Uterus (tissue), 4 donors: Measurements from ENCODE around the gene ZBTB34. TPM values are rescaled to one million over a fixed set of nuclear protein-coding genes. Genes with fewer than 3 reads are reported as not detected.

Experiments used
- DNase-seq, 2 donors: peaks; one replicate each; pipeline ENCODE4 v3.0.0-alpha.2; 2019 to 2020
- H3K27ac ChIP-seq, 2 donors: fragments of 200-600 bp; sonication (generic); 1 replicate in 1 of 2; 2 replicates in 1 of 2; pipeline ENCODE4 v1.5.1; 2016 to 2018
- H3K27me3 ChIP-seq, 2 donors: fragments of 200-600 bp; sonication (generic); one replicate each; pipeline ENCODE4 v1.5.1; 2018 to 2019; ENCODE audit warnings: control low read depth in 1 of 2
- H3K36me3 ChIP-seq, 2 donors: fragments of 200-600 bp; sonication (generic); one replicate each; pipeline ENCODE4 v1.5.1; 2019; ENCODE audit warnings: control low read depth in 1 of 2
- H3K4me1 ChIP-seq, 2 donors: fragments of 200-600 bp; sonication (generic); one replicate each; pipeline ENCODE4 v1.5.1; 2018 to 2019; ENCODE audit warnings: control low read depth in 1 of 2
- H3K4me3 ChIP-seq, 2 donors: fragments of 200-600 bp; sonication (generic); 1 replicate in 1 of 2; 2 replicates in 1 of 2; pipeline ENCODE4 v1.5.1; 2018 to 2019; ENCODE audit warnings: mild to moderate bottlenecking in 1 of 2
- H3K9me3 ChIP-seq, 2 donors: fragments of 200-600 bp; sonication (generic); one replicate each; pipeline ENCODE4 v1.5.1; 2019; ENCODE audit warnings: control low read depth in 1 of 2
- CTCF ChIP-seq, 4 experiments: fragments of 200-600 bp in 2 of 4; fragments of 450-650 bp in 2 of 4; sonication (generic) in 2 of 4; IDR thresholded peaks; one replicate each; pipeline ENCODE4 v1.5.1; 2016 to 2019; ENCODE audit warnings: antibody characterized with exemption in 4 of 4, mild to moderate bottlenecking in 2 of 4, moderate library complexity in 1 of 4
- POLR2A ChIP-seq, 2 donors: fragments of 450-650 bp; IDR thresholded peaks; one replicate each; pipeline ENCODE4 v1.6.1; 2016; ENCODE audit warnings: antibody characterized with exemption in 2 of 2, mild to moderate bottlenecking in 1 of 2, moderate library complexity in 1 of 2
- intact Hi-C: fragments of 100-400 bp; cut with DNase I; formaldehyde crosslinking; loops from one replicate; pipeline ENCODE4 v1.15.1; 2023; ENCODE audit warnings: low total_unique reads
- total RNA-seq, 4 donors: library from RNA; depleted of rRNA in 3 of 4; stranded (reverse); fragments of >200 nt in 3 of 4; gene quantifications; one replicate each; pipeline versions ENCODE4 v1.1.0 to v1.2.4, GENCODE V29; 2014 to 2023
- donor health status: DM: yes; HTN: yes; CAD: no.

Gene ZBTB34
- total RNA-seq, 4 donors from 2014 or later: 1.8 to 30.3 (median 13.5) TPM

- intact Hi-C loops: no loop called here
- Histone ChIP-seq H3K36me3 (no peaks in the 10 kb centered on the region), H3K4me3 (no peak overlapping the region), H3K4me1 (no peaks in the 10 kb centered on the region), H3K9me3 (no peaks in the 10 kb centered on the region), H3K27me3 (no peaks in the 10 kb centered on the region), H3K27ac (no peak overlapping the region)
- TF ChIP-seq POLR2A (IDR thresholded peaks at IDR 0.05) (no peak), CTCF (IDR thresholded peaks at IDR 0.05) (no peak)
- DNase-seq: no peak
These were observed 17.3 kb upstream of the ZBTB34 start for GRCh38 chr9:126842977-126843799.

- H3K27me3 ChIP-seq: no peaks in the 10 kb centered on the region
- DNase-seq: no peak
- H3K9me3 ChIP-seq: no peaks in the 10 kb centered on the region
- H3K4me3 ChIP-seq: no peak overlapping the region
- no peaks in the 10 kb centered on the region for H3K36me3 ChIP-seq
- no peaks in the 10 kb centered on the region for H3K4me1 ChIP-seq
- H3K27ac ChIP-seq: no peak overlapping the region
- intact Hi-C loops: no loop called here
- TF ChIP-seq CTCF (IDR thresholded peaks at IDR 0.05): no peak
- no peak for TF ChIP-seq POLR2A (IDR thresholded peaks at IDR 0.05)
These were observed 16.4 kb upstream of the ZBTB34 start for GRCh38 chr9:126844085-126844484.

- no peaks in the 10 kb centered on the region for H3K4me1 ChIP-seq
- intact Hi-C loops: no loop called here
- H3K9me3 ChIP-seq: no peaks in the 10 kb centered on the region
- TF ChIP-seq POLR2A (IDR thresholded peaks at IDR 0.05) (no peak), CTCF (IDR thresholded peaks at IDR 0.05) (no peak)
- H3K27me3 ChIP-seq: no peaks in the 10 kb centered on the region
- H3K36me3 ChIP-seq: no peaks in the 10 kb centered on the region
- no peak for DNase-seq
- no peak overlapping the region for H3K4me3 ChIP-seq
- no peak overlapping the region for H3K27ac ChIP-seq
These were observed 13.4 kb upstream of the ZBTB34 start for GRCh38 chr9:126847051-126847450.

- no peaks in the 10 kb centered on the region for H3K36me3 ChIP-seq
- intact Hi-C loops: no loop called here
- no peaks in the 10 kb centered on the region for H3K9me3 ChIP-seq
- no peak overlapping the region for H3K4me3 ChIP-seq
- H3K27ac ChIP-seq: no peak overlapping the region
- TF ChIP-seq CTCF (IDR thresholded peaks at IDR 0.05) (no peak), POLR2A (IDR thresholded peaks at IDR 0.05) (no peak)
- no peaks in the 10 kb centered on the region for H3K4me1 ChIP-seq
- no peaks in the 10 kb centered on the region for H3K27me3 ChIP-seq
- DNase-seq: no peak
These were observed 10.7 kb upstream of the ZBTB34 start for GRCh38 chr9:126849591-126850225.

GRCh38 chr9:126851286-126851880 is 9.1 kb upstream of the ZBTB34 start:
- intact Hi-C loops: no loop called here
- no peaks in the 10 kb centered on the region for H3K36me3 ChIP-seq
- H3K9me3 ChIP-seq: no peaks in the 10 kb centered on the region
- no peak overlapping the region for H3K4me3 ChIP-seq
- no peak overlapping the region for H3K27ac ChIP-seq
- H3K27me3 ChIP-seq: no peaks in the 10 kb centered on the region
- H3K4me1 ChIP-seq: no peaks in the 10 kb centered on the region
- DNase-seq: no peak
- no peak for TF ChIP-seq CTCF (IDR thresholded peaks at IDR 0.05)
